ENCODE results near the gene STUM.

Gene STUM

DNA sequence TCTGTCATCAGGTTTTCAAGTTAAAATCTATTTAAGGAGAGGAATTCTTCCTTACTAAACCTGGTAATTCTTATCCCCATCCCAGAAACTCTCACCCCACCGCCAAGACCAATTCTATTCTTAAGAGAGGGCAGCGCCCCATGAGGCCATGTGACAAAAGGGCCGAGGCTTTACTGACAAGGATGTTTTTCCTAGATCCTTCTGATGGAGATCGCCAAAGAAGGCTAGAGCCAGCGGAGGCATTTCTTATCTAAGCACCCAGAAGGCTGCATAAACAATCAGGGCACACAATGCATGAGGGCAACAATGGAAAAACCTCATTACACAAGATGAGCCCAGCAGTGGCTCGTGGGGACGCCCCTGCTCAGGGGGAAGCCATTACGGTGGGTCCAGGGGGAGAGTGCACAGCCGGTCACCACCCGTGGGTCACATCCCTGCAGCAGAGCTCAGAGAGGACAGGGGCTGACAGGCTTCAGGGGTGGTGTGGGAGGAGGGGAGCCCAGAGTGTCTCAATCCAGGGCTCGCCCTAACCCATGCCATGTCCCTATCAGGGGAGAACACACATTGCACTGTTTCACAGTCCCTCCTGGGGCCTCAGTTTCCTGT is 101.8 kb downstream of the STUM start:
- DNase-seq (ENCODE audit: extremely low read depth in 1 of 2, low read depth in 1 of 2): no peak

- no peak for DNase-seq (ENCODE audit: extremely low read depth in 1 of 2, low read depth in 1 of 2)
Observed at GRCh38 chr1:226651041-226651731, 102.6 kb downstream of the STUM start.

GRCh38 chr1:226651732-226652105 is 103.2 kb downstream of the STUM start:
- DNase-seq (ENCODE audit: extremely low read depth in 1 of 2, low read depth in 1 of 2): no peak

- DNase-seq (ENCODE audit: extremely low read depth in 1 of 2, low read depth in 1 of 2): no peak
Observed at GRCh38 chr1:226652613-226653012, 104.0 kb downstream of the STUM start.

DNA sequence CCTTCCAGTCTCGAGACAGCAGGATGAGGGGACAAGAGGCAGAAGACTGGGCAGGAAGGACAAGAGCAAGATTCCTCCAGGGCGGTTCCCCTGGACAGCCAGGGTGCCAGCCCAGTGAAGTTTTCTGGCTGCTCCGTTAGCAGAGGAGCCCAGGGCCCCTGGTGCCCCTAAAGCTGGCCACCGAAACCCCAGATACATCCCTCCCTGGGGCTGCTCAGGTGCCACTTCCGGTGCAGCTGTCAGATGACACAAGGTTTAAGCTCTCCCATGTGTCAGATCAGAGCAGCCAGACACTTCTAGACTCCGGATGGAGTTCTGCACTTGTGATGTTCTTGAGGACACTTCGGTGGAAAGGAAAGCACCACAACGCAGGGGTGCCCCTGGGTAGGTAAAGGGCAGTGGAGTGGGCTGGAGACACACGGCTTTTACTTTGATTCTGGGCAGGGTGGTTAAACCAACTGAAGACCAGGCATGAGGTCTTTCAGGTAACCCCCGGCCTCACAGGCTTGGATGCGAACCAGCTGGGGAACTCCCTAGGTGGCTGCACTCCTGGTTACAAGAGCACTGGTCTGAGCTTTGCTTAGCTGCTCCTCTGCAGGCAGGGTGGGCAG is 104.9 kb downstream of the STUM start:
- peak; percentile 41 to 46 for DNase-seq (ENCODE audit: extremely low read depth in 1 of 2, low read depth in 1 of 2)

DNA sequence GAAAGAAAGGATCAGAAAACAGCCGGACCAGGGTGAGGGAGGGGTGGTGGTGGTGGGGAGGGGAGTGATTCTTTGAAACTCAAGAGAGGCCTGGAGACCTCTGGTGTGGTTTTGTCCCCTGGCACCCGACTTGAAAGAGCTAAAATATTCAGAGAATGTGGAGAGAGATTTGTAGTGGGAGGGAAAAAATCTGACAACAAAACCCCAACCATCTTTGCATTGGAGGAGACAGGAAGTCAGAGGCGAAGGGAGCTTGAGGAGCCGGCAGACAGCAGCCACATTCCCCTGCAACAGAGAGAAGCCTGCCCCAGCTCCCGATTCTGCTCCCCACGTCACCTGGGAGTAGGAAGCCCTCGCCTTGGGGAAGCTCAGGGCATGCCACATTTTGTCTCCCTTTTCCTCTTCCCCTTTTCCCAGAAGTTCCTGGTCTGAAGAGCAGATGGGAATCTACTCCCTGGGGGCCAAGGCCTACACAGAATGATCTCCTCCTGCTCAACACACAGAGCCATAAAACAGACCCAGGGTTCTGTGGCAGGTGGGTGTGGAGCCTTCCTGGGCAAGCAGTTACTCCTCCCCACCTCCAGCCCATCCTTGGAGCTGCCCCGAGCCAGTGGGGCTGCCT is 105.6 kb downstream of the STUM start:
- DNase-seq (ENCODE audit: extremely low read depth in 1 of 2, low read depth in 1 of 2): no peak

GRCh38 chr1:226654668-226655055 is 106.1 kb downstream of the STUM start:
- DNase-seq (ENCODE audit: extremely low read depth in 1 of 2, low read depth in 1 of 2): no peak

DNA sequence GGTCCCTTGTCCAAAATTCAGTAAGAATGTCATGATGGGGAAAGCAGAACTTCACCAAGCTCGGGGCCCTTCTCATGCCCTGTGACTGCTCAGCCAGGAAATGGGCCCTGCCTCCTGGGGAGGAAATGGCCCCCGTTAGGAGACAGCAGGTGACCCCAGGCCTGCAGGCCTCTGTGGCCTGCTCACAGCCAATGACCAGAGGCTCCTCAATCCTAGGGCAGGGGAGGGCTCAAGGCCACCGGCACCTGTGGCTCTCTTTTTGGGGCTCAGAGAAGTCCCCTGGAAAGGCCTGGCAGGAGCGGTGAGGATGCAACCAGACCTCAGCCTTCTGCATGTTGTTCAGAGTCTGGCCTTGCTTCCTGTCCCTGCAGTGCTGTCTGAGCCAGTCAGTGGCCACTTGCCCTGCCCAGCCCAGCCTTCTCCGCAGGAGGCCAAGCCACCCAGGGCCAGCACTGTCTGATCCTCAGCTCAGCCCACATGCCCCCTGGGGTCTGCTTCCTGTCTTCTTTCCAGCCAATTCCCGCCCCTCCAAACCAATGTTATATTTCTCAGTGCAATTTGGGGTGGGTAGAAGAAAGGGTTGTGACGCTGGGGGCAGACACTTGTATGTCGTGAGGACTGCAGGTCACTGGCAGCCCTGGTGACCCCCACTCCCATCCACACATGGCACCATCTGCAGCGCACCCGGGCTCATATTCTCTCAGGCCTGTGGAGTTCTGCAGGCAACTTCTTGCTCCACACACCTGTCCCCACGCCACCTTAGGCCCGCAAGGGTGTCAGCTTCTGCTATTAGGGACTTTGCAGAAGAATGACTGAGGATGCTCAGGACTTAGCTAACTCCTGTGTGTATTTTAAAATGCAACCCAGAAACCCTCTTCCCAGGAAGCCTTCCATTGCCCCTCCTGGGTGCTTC is 106.9 kb downstream of the STUM start:
- no peak for DNase-seq (ENCODE audit: extremely low read depth in 1 of 2, low read depth in 1 of 2)

- DNase-seq (ENCODE audit: extremely low read depth in 1 of 2, low read depth in 1 of 2): no peak
Observed at GRCh38 chr1:226656201-226656600, 107.6 kb downstream of the STUM start.

DNA sequence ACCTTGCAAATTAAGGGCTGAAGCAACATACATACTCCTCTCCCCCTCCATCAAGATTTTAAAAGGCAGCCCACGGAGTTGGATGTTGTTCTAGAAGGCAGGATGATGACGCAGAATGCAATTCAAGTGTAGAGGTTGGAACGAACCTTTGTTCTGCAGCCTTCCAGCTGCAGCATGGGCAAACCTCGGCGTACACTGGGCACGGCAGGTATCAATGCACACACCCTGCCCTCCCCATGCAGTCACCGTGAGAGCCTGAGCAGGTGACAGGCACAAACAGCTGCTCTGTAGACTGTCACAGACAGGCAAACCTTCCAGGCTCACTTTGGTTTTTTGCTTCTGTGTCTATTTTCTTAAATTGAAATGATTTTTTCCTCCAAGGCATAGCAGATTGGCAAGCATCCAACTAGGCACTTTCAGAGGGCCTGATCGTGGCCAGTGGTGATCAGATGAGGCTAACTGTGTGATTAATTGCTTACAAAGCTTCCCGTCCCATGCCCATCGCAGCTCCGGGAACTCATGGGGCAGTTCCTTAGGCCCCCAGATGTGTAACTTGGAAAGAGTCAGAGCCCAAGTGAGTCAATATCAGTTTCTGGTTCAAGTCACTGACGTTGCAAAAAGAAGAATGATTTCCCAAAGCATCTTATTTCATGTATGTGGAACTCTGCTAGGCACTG is 108.2 kb downstream of the STUM start:
- peak in 1 of 2 donors; percentile 56 for DNase-seq (ENCODE audit: extremely low read depth in 1 of 2, low read depth in 1 of 2)

- no peak for DNase-seq (ENCODE audit: extremely low read depth in 1 of 2, low read depth in 1 of 2)
Observed at GRCh38 chr1:226657895-226658545, 109.5 kb downstream of the STUM start.

DNA sequence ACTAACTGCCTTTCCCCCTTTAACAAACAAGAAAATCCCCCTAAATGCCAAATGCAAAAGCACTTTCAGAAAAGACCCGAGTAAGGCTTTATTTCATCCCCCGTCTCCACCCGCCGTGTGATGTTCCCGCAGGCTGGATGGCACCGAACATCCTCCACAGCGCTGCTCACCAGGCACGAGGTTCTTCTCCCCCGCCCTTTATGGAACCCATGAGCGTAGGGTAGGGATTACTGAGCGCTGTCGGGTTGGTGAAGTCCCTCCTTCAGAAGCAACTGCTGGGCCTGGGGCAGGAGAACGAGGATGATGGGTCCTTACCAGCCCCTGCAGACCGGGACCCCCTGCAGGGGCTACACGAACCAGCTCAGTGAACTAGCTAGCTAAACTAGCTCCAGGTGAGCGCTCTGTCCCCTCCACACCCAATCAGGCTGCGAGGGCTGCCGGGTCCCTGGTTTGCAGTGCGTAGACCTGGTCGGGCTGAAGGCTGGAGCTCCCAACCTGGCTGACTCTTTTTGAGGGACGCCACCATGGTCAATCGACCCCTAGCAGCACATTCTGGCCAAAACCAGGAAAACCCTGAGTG is 110.1 kb downstream of the STUM start:
- no peak for DNase-seq (ENCODE audit: extremely low read depth in 1 of 2, low read depth in 1 of 2)

Measured in activated CD8-positive, alpha-beta memory T cell treated with anti-CD3 and anti-CD28 coated beads for 1 hour (primary cell).